Measurements from ENCODE around the gene RRP36. TPM values are rescaled to one million over a fixed set of nuclear protein-coding genes. Genes with fewer than 3 reads are reported as not detected.
A peak's percentile ranks its signal among the peaks of the same experiment; 100 is the strongest.

Gene RRP36
- total RNA-seq, 4 donors from 2014 or later, result 39.2 to 75.9 (median 50.4) TPM

DNA sequence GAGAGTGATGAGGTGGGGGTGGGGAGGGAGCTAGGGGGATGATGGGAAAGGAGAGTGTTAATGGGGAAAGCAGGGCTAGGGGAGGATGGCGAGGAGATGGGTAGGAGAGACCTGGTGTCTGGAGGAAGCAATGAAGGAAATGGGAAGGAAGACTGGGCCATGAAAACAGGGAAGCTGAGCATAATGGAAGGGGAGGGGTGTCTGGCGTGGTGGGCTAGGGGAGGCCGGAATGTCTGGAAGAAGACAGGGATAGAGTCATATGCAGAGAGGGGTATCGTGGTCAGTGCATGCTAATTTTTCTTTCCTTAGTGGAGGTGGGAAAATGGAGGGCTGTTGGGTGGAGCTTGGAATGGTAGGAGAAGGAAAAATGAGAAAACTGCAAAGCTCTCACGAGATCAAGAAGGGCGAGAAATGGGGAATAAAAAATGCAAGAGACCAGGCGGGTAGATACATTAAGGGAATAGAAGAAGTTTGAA lies 7.0 kb upstream of the RRP36 start:
- DNase-seq, result no peak
- H3K27me3 ChIP-seq, result no peaks in the 10 kb centered on the region
- H3K4me3 ChIP-seq, result peak overlapping the region; percentile 58 to 89 (median 66)
- no peaks in the 10 kb centered on the region for H3K9me3 ChIP-seq
- TF ChIP-seq POLR2A (IDR thresholded peaks at IDR 0.05), result no peak
- TF ChIP-seq, protein P1, sequence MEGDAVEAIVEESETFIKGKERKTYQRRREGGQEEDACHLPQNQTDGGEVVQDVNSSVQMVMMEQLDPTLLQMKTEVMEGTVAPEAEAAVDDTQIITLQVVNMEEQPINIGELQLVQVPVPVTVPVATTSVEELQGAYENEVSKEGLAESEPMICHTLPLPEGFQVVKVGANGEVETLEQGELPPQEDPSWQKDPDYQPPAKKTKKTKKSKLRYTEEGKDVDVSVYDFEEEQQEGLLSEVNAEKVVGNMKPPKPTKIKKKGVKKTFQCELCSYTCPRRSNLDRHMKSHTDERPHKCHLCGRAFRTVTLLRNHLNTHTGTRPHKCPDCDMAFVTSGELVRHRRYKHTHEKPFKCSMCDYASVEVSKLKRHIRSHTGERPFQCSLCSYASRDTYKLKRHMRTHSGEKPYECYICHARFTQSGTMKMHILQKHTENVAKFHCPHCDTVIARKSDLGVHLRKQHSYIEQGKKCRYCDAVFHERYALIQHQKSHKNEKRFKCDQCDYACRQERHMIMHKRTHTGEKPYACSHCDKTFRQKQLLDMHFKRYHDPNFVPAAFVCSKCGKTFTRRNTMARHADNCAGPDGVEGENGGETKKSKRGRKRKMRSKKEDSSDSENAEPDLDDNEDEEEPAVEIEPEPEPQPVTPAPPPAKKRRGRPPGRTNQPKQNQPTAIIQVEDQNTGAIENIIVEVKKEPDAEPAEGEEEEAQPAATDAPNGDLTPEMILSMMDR (IDR thresholded peaks at IDR 0.05), result no peak
- H3K27ac ChIP-seq, result peak overlapping the region; percentile 61 to 83 (median 70)
- peaks cover 0 to 51% (median 0%) of the 10 kb centered on the region in 3 donors for H3K36me3 ChIP-seq
- peaks cover 0 to 41% (median 10%) of the 10 kb centered on the region in 4 donors for H3K4me1 ChIP-seq

GRCh38 chr6:43016176-43016942 lies 5.1 kb upstream of the RRP36 start:
- Histone ChIP-seq H3K4me1 (peaks cover 4 to 47% (median 10%) of the 10 kb centered on the region in 4 donors), H3K4me3 (no peak overlapping the region), H3K36me3 (peaks cover 0 to 32% (median 0%) of the 10 kb centered on the region in 3 donors), H3K27me3 (no peaks in the 10 kb centered on the region), H3K9me3 (no peaks in the 10 kb centered on the region), H3K27ac (no peak overlapping the region)
- DNase-seq, result no peak
- TF ChIP-seq, protein P1 (IDR thresholded peaks at IDR 0.05), result no peak
- no peak for TF ChIP-seq POLR2A (IDR thresholded peaks at IDR 0.05)

DNA sequence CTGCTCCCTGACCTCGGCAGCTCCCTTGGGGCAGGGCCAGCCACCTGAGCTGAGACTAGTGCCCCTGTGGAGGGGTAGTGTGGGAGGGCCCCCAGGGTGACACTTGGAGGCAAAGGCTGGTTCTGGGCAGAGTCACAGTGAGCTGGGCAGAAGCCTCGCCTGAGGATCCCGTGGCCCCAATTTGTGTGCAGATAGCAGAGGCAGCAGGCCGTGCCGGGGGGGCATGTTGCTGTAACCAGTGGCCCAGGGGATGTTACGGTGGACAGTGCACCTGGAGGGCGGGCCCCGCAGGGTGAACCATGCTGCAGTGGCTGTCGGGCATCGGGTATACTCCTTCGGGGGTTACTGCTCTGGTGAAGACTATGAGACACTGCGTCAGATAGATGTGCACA lies 4.5 kb upstream of the RRP36 start:
- Histone ChIP-seq H3K9me3 (no peaks in the 10 kb centered on the region), H3K27ac (no peak overlapping the region), H3K27me3 (no peaks in the 10 kb centered on the region), H3K4me1 (peaks cover 4 to 47% (median 10%) of the 10 kb centered on the region in 4 donors), H3K36me3 (peaks cover 0 to 27% (median 0%) of the 10 kb centered on the region in 3 donors), H3K4me3 (no peak overlapping the region)
- no peak for DNase-seq
- TF ChIP-seq, protein P1 (IDR thresholded peaks at IDR 0.05), result no peak
- no peak for TF ChIP-seq POLR2A (IDR thresholded peaks at IDR 0.05)

- no peaks in the 10 kb centered on the region for H3K27me3 ChIP-seq
- no peak overlapping the region for H3K27ac ChIP-seq
- no peak for DNase-seq
- H3K4me3 ChIP-seq, result no peak overlapping the region
- peaks cover 0 to 24% (median 0%) of the 10 kb centered on the region in 3 donors for H3K36me3 ChIP-seq
- peaks cover 4 to 50% (median 12%) of the 10 kb centered on the region in 4 donors for H3K4me1 ChIP-seq
- no peaks in the 10 kb centered on the region for H3K9me3 ChIP-seq
- TF ChIP-seq POLR2A (IDR thresholded peaks at IDR 0.05), result no peak
- TF ChIP-seq, protein P1 (IDR thresholded peaks at IDR 0.05), result no peak
Measured at GRCh38 chr6:43019152-43019551, 2.3 kb upstream of the RRP36 start.

GRCh38 chr6:43020052-43020705 lies 1.2 kb upstream of the RRP36 start:
- Histone ChIP-seq H3K36me3 (peaks cover 0 to 31% (median 0%) of the 10 kb centered on the region in 3 donors), H3K27me3 (no peaks in the 10 kb centered on the region), H3K27ac (peak overlapping the region in 1 of 4 donors; percentile 84), H3K4me3 (no peak overlapping the region), H3K4me1 (peaks cover 2 to 45% (median 9%) of the 10 kb centered on the region in 4 donors), H3K9me3 (no peaks in the 10 kb centered on the region)
- TF ChIP-seq POLR2A (IDR thresholded peaks at IDR 0.05), result no peak
- TF ChIP-seq, protein P1 (IDR thresholded peaks at IDR 0.05), result no peak
- no peak for DNase-seq
